Ishikawa (cell line): ENCODE data around the gene NECAB2.

Experiments
- CEBPB ChIP-seq: IDR thresholded peaks from 2 replicates; pipeline ENCODE4 v1.6.1; 2012
- CREB1 ChIP-seq: IDR thresholded peaks from 2 replicates; pipeline ENCODE4 v1.6.1; 2012; ENCODE audit warnings: low read depth
- EGR1 ChIP-seq: IDR thresholded peaks from 2 replicates; pipeline ENCODE4 v1.6.1; 2012
- EP300 ChIP-seq: IDR thresholded peaks from 2 replicates; pipeline ENCODE4 v1.6.1; 2012; ENCODE audit warnings: borderline replicate concordance
- FOXM1 ChIP-seq: IDR thresholded peaks from 2 replicates; pipeline ENCODE4 v1.6.1; 2012; ENCODE audit warnings: low read depth, borderline replicate concordance
- MAX ChIP-seq: IDR thresholded peaks from 2 replicates; pipeline ENCODE4 v1.6.1; 2012
- NFIC ChIP-seq: IDR thresholded peaks from 2 replicates; pipeline ENCODE4 v1.6.1; 2012
- RAD21 ChIP-seq: IDR thresholded peaks from 2 replicates; pipeline ENCODE4 v1.6.1; 2012; ENCODE audit warnings: low read depth
- REST ChIP-seq: IDR thresholded peaks from 2 replicates; pipeline ENCODE4 v1.6.1; 2012; ENCODE audit warnings: low read depth, mild to moderate bottlenecking
- TAF1 ChIP-seq: IDR thresholded peaks from 2 replicates; pipeline ENCODE4 v1.6.1; 2012; ENCODE audit warnings: low read depth, mild to moderate bottlenecking
- TCF12 ChIP-seq: IDR thresholded peaks from 2 replicates; pipeline ENCODE4 v1.6.1; 2012; ENCODE audit warnings: low read depth
- TEAD4 ChIP-seq: IDR thresholded peaks from 2 replicates; pipeline ENCODE4 v1.6.1; 2012
- USF1 ChIP-seq: IDR thresholded peaks from 2 replicates; pipeline ENCODE4 v1.6.1; 2012
- YY1 ChIP-seq: IDR thresholded peaks from 2 replicates; pipeline ENCODE4 v1.6.1; 2012; ENCODE audit warnings: low read depth
- ZBTB7A ChIP-seq: IDR thresholded peaks from 2 replicates; pipeline ENCODE4 v1.6.1; 2012; ENCODE audit warnings: low read depth

Gene NECAB2

GRCh38 chr16:84039696-84040095 lies 71.7 kb downstream of the NECAB2 start:
- TF ChIP-seq EP300 = no peak
- no peak for TF ChIP-seq EGR1
- no peak for TF ChIP-seq REST
- TF ChIP-seq CREB1 = no peak
- TF ChIP-seq MAX = no peak
- no peak for TF ChIP-seq TAF1
- no peak for TF ChIP-seq ZBTB7A
- TF ChIP-seq YY1 = no peak
- TF ChIP-seq FOXM1 = no peak
- no peak for TF ChIP-seq USF1
- TF ChIP-seq TCF12 = no peak

DNA sequence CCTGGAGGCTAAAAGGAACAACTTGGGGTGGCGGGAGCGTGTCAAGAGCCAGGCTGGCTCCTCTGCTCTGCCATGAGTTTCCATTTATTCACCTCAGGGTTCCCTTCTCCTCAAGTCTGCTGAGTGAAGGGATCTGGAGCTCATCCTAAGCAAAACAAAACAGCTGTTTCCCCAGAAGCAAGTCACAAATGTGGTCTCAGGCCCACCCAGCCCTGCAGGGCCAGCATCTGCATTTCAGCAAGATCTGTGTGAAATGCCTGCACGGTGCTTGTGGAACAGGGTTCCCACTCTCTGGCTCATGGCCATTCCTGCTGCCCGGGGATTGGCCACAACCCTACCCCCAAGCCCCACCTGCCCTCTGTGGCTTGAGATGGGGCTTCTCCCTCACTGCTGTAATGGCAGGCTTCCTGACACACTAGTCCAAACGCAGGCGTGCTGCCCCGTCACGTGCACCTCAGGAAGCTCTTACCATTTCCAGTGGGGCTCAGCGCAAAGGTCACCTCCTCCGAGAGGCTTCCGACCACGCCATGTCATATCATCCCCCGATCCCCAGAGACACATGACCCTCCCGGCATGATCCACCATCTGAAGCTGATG lies 72.3 kb downstream of the NECAB2 start:
- TF ChIP-seq YY1 (no peak), TAF1 (no peak), MAX (no peak), NFIC (no peak), REST (no peak), CEBPB (no peak), TCF12 (no peak), RAD21 (no peak), EGR1 (no peak), TEAD4 (no peak), USF1 (no peak), ZBTB7A (no peak), CREB1 (no peak), EP300 (no peak), FOXM1 (no peak)

GRCh38 chr16:84040823-84041820 lies 73.1 kb downstream of the NECAB2 start:
- no peak for TF ChIP-seq EP300
- no peak for TF ChIP-seq RAD21
- no peak for TF ChIP-seq NFIC
- no peak for TF ChIP-seq TEAD4
- TF ChIP-seq TAF1 = no peak
- no peak for TF ChIP-seq MAX
- no peak for TF ChIP-seq TCF12
- TF ChIP-seq REST = no peak
- no peak for TF ChIP-seq FOXM1
- TF ChIP-seq CREB1 = no peak
- TF ChIP-seq ZBTB7A = no peak
- TF ChIP-seq CEBPB = no peak
- TF ChIP-seq YY1 = no peak
- TF ChIP-seq USF1 = no peak
- TF ChIP-seq EGR1 = no peak
